Activated B cell treated with CpG ODN at 0.5 μM for 24 hours (primary cell): ENCODE measurements around the gene GPR17. TPM values are rescaled to one million over a fixed set of nuclear protein-coding genes. Genes with fewer than 3 reads are reported as not detected.
A peak's percentile ranks its signal among the peaks of the same experiment; 100 is the strongest.

Experiments
- ATAC-seq: fragments of 200-7000 bp; cut with Tn5 transposase; one replicate; pipeline ENCODE4 v1.10.0; 2021; ENCODE audit warnings: low read depth, mild to moderate bottlenecking, moderate library complexity
- CTCF ChIA-PET: fragments of 350-600 bp; sonication (Branson Sonifier 250); formaldehyde crosslinking; loops from one replicate; lab custom pipeline; 2021; ENCODE audit warnings: antibody characterized with exemption; lab: Charles Lee
- POLR2A ChIA-PET: fragments of 350-600 bp; sonication (Branson Sonifier 250); formaldehyde crosslinking; loops from one replicate; lab custom pipeline; 2021; ENCODE audit warnings: antibody characterized with exemption; lab: Charles Lee
- DNase-seq: peaks from one replicate; pipeline ENCODE4 v3.0.0; 2022
- H3K27ac Mint-ChIP-seq: one replicate; pipeline ENCODE4 v1.8.0; 2020; ENCODE audit warnings: mixed read lengths
- H3K27me3 Mint-ChIP-seq: one replicate; pipeline ENCODE4 v1.8.0; 2021; ENCODE audit warnings: mixed read lengths
- H3K36me3 Mint-ChIP-seq: one replicate; pipeline ENCODE4 v1.8.0; 2021; ENCODE audit warnings: low read depth, mixed read lengths
- H3K4me1 Mint-ChIP-seq: one replicate; pipeline ENCODE4 v1.8.0; 2021; ENCODE audit warnings: mixed read lengths
- H3K4me3 Mint-ChIP-seq: one replicate; pipeline ENCODE4 v1.8.0; 2020; ENCODE audit warnings: mild to moderate bottlenecking, mixed read lengths
- H3K9me3 Mint-ChIP-seq: one replicate; pipeline ENCODE4 v1.8.0; 2020; ENCODE audit warnings: mixed read lengths
- CTCF ChIP-seq: fragments of 200-600 bp; IDR thresholded peaks from one replicate; pipeline ENCODE4 v1.8.0; 2022; ENCODE audit warnings: antibody characterized with exemption, mild to moderate bottlenecking
- intact Hi-C: fragments of 100-400 bp; cut with micrococcal nuclease; formaldehyde crosslinking; loops from one replicate; pipeline ENCODE4 v1.15.1; 2024
- total RNA-seq: library from RNA; stranded (reverse); gene quantifications from 2 replicates; pipeline ENCODE4 v1.2.3, GENCODE V29; 2022

GPR17 gene
- total RNA-seq, 1 donor from 2014 or later = not detected

- H3K27ac Mint-ChIP-seq = no peak overlapping the region
- ChIA-PET POLR2A (interaction anchor here (0.9 kb wide), 1 partner anchor 9 kb away, joined by 3 read pairs; no protein-coding TSS in a partner anchor), CTCF (interaction anchor here (1.2 kb wide), 1 partner anchor 23 kb away, joined by 3 read pairs; no protein-coding TSS in a partner anchor)
- no peak overlapping the region for H3K4me3 Mint-ChIP-seq
- H3K9me3 Mint-ChIP-seq = peaks cover 8% of the 10 kb centered on the region
- no peak for ATAC-seq
- DNase-seq = no peak
- no peak for TF ChIP-seq CTCF
- H3K27me3 Mint-ChIP-seq = no peaks in the 10 kb centered on the region
- H3K4me1 Mint-ChIP-seq = peaks cover 43% of the 10 kb centered on the region
- intact Hi-C loops = no loop called here
- H3K36me3 Mint-ChIP-seq = peaks cover 4% of the 10 kb centered on the region
Observed at GRCh38 chr2:127614731-127615130, 31.2 kb upstream of the GPR17 start.

GRCh38 chr2:127615511-127616166 lies 30.3 kb upstream of the GPR17 start:
- CTCF ChIA-PET = interaction anchor here (1.2 to 1.8 kb wide), 2 partner anchors 24 to 25 kb away, joined by 3 to 4 read pairs; no protein-coding TSS in a partner anchor
- Mint-ChIP-seq H3K4me3 (peak overlapping the region; percentile 8), H3K9me3 (peaks cover 8% of the 10 kb centered on the region), H3K27ac (no peak overlapping the region), H3K36me3 (peaks cover 4% of the 10 kb centered on the region), H3K4me1 (peaks cover 45% of the 10 kb centered on the region), H3K27me3 (no peaks in the 10 kb centered on the region)
- POLR2A ChIA-PET = no interaction called here
- TF ChIP-seq CTCF = no peak
- DNase-seq (peak; percentile 11), ATAC-seq (no peak)
- intact Hi-C loops = no loop called here

GRCh38 chr2:127618551-127619202 lies 27.3 kb upstream of the GPR17 start:
- Mint-ChIP-seq H3K4me1 (peaks cover 73% of the 10 kb centered on the region), H3K27ac (peak overlapping the region; percentile 21), H3K9me3 (peaks cover 2% of the 10 kb centered on the region), H3K36me3 (no peaks in the 10 kb centered on the region), H3K4me3 (peak overlapping the region; percentile 3), H3K27me3 (no peaks in the 10 kb centered on the region)
- TF ChIP-seq CTCF = no peak
- CTCF ChIA-PET = interaction anchor here (1.7 kb wide), 1 partner anchor 27 kb away, joined by 5 read pairs; no protein-coding TSS in a partner anchor
- intact Hi-C loops = no loop called here
- POLR2A ChIA-PET = no interaction called here
- ATAC-seq = no peak
- no peak for DNase-seq

GRCh38 chr2:127619203-127619590 lies 26.8 kb upstream of the GPR17 start:
- Mint-ChIP-seq H3K27me3 (no peaks in the 10 kb centered on the region), H3K36me3 (no peaks in the 10 kb centered on the region), H3K4me3 (peak overlapping the region; percentile 70), H3K9me3 (no peaks in the 10 kb centered on the region), H3K27ac (no peak overlapping the region), H3K4me1 (peaks cover 77% of the 10 kb centered on the region)
- POLR2A ChIA-PET = interaction anchor here (0.5 kb wide), 1 partner anchor 77 kb away, joined by 3 read pairs; no protein-coding TSS in a partner anchor
- TF ChIP-seq CTCF = no peak
- DNase-seq (no peak), ATAC-seq (no peak)
- intact Hi-C loops = no loop called here
- CTCF ChIA-PET = interaction anchor here (1.7 kb wide), 1 partner anchor 28 kb away, joined by 5 read pairs; no protein-coding TSS in a partner anchor
